NCI-H2227 (cell line): Measurements from ENCODE around the gene MLH1.

Experiments
- DNase-seq: peaks from one replicate; lab custom pipeline; 2025; ENCODE audit not compliant: unreplicated experiment; lab: John Stamatoyannopoulos, UW

MLH1 gene

DNA sequence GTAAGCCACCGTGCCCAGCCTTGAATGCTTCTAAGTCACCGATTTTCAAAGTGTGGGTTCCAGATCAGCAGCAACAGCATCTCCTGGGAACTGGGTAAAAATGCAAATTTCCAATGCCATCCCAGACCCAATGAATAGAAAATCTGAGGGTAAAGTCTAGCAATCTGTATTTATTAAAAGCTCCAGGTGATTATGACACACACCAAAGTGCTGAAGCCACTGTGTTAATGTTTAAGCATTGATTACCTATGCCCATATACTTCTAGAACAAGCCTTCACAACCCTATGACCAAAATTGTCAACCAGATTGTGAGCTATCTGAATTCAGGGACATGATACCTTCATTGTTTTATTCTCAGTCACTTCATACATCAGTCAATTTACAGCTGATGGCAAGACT is 94.6 kb downstream of the MLH1 start:
- DNase-seq: no peak

- no peak for DNase-seq
Measured at GRCh38 chr3:37092484-37092883, 99.2 kb downstream of the MLH1 start.

DNA sequence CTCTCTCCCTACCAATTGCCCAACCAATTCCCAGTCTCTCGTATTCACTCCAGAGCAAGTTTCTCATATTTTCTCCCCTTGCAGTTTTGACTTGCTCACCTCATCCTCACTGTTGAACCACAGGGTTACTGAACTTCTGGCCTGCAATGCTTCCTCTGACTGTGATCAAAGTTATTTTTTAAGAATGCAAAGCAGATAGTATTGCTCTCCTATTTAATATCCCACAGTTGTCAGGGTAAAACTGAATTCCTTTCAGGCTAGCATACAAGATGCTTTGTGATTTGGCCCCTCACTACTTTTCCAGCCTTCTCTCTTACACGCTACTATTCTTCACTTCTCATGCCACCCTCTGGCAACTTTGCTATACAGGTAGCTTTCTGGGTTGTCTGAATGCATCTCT is 100.2 kb downstream of the MLH1 start:
- no peak for DNase-seq

- no peak for DNase-seq
Measured at GRCh38 chr3:37094636-37095035, 101.3 kb downstream of the MLH1 start.

DNA sequence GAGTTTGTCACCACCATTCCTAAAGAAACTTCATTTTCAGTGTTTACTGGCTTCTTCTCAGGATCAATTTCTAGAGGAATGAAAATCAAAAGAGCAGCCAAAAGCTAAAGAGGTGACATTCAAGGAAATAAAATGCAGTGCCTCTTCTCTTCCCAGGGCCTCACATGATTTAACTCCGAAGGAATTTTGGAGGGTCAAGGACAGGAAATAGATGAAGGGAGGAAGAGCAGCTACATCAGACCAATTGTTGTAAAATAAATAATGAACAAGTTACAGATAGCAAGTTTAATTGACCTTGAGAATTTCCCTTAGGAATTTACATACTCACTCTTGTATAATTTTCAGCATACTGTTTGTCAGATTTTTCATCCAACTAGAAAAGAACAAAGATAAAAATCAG is 103.0 kb downstream of the MLH1 start:
- no peak for DNase-seq

DNA sequence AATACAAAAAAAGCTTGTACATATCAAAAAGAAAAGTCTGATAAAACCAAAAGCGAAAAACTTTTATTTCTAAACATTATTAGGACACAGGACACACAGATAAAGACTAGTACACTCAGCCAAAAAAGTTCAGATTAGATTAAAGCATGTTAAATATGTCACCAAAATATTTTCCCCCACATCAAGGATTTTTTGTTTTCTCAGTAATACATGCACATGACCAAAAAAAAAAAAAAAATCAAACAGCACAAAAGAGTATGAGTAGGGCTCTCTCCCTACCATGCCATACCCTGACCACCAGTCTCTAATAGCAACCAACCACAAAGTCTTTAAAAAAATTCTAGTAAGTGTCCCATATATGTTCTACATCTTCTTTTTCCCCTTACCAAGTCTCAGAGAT is 103.7 kb downstream of the MLH1 start:
- DNase-seq: no peak

GRCh38 chr3:37097776-37098175 is 104.5 kb downstream of the MLH1 start:
- no peak for DNase-seq

GRCh38 chr3:37098884-37099283 is 105.6 kb downstream of the MLH1 start:
- no peak for DNase-seq

- DNase-seq: no peak
Measured at GRCh38 chr3:37099469-37099868, 106.2 kb downstream of the MLH1 start.

- DNase-seq: no peak
Measured at GRCh38 chr3:37100411-37100810, 107.1 kb downstream of the MLH1 start.
